Measurements from ENCODE around the gene DESI2.

- TF ChIP-seq CTCF (IDR thresholded peaks at IDR 0.05) (no peak), RCOR1 (IDR thresholded peaks at IDR 0.05; ENCODE audit: low read depth, low read length) (no peak), TP53 (CRISPR knock-in tag; IDR thresholded peaks at IDR 0.05) (no peak), HOXA7 (CRISPR knock-in tag; IDR thresholded peaks at IDR 0.05) (no peak), POLR2A (IDR thresholded peaks at IDR 0.05; ENCODE audit: low read length) (no peak), KDM5A (IDR thresholded peaks at IDR 0.05) (no peak), EP300 (IDR thresholded peaks at IDR 0.05) (no peak), PBX3 (IDR thresholded peaks at IDR 0.05) (no peak), MAX (IDR thresholded peaks at IDR 0.05) (no peak), MAZ (IDR thresholded peaks at IDR 0.05; ENCODE audit: borderline replicate concordance, low read depth, low read length) (no peak), CEBPB (IDR thresholded peaks at IDR 0.05) (no peak)
Measured at GRCh38 chr1:244757091-244757939, 104.4 kb downstream of the DESI2 start.
